Measurements from ENCODE around the gene RALGAPB. TPM values are rescaled to one million over a fixed set of nuclear protein-coding genes. Genes with fewer than 3 reads are reported as not detected.

Gene RALGAPB
- total and polyA plus RNA-seq, 2 of the 13 experiments (the other 11 are each of a cell fraction or from before 2014, with no cell fraction given) = 17.6 to 30.6 TPM

DNA sequence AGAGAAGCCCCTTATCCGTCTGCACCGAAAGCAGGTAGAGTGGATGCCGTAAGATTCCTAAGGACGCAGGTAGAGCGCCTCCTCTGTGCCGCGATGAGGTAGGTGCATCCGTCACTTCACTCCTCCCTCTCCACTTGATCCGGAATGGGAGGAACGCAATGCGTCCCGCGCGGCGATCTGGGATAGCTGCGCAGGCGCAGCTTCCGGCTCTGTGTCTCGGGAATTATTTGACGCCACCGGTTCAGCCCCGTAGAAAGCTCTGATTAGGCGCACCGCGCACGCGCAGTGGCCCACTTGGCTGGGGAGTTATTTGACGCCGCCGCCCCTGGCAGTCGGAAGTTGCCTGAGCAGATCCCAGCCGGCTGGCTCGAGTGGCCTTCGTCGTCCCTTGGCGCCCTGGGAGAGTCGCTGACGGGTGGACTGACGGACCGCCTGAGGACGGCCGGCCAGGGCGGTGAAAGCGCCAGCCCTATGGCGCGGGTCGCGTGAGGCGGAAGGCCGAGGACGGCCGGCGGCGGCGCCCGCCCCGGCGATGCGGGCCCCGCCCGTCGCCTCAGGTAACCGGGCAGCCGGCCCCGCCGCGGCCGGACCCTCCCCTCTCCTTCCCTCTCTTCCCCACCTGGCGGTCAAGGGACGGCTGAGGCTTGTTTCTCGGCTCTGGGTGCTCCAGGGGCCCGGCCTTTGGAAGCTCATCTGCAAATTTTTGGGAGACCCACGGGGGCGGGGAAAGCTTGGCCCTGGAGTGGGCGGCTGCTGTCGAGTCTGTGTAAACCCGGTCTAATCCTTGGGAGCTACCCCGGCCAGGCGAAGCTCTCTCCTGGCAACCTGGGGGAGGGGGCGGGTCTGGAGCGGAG lies at the start of gene RALGAPB (continued):
- TF ChIP-seq, protein P1, sequence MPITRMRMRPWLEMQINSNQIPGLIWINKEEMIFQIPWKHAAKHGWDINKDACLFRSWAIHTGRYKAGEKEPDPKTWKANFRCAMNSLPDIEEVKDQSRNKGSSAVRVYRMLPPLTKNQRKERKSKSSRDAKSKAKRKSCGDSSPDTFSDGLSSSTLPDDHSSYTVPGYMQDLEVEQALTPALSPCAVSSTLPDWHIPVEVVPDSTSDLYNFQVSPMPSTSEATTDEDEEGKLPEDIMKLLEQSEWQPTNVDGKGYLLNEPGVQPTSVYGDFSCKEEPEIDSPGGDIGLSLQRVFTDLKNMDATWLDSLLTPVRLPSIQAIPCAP (CRISPR knock-in tag; IDR thresholded peaks at IDR 0.05; ENCODE audit: low read depth) = no peak
- TF ChIP-seq, protein P2, sequence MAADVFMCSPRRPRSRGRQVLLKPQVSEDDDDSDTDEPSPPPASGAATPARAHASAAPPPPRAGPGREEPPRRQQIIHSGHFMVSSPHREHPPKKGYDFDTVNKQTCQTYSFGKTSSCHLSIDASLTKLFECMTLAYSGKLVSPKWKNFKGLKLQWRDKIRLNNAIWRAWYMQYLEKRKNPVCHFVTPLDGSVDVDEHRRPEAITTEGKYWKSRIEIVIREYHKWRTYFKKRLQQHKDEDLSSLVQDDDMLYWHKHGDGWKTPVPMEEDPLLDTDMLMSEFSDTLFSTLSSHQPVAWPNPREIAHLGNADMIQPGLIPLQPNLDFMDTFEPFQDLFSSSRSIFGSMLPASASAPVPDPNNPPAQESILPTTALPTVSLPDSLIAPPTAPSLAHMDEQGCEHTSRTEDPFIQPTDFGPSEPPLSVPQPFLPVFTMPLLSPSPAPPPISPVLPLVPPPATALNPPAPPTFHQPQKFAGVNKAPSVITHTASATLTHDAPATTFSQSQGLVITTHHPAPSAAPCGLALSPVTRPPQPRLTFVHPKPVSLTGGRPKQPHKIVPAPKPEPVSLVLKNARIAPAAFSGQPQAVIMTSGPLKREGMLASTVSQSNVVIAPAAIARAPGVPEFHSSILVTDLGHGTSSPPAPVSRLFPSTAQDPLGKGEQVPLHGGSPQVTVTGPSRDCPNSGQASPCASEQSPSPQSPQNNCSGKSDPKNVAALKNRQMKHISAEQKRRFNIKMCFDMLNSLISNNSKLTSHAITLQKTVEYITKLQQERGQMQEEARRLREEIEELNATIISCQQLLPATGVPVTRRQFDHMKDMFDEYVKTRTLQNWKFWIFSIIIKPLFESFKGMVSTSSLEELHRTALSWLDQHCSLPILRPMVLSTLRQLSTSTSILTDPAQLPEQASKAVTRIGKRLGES (CRISPR knock-in tag; IDR thresholded peaks at IDR 0.05; ENCODE audit: borderline replicate concordance) = 0 out of 2 replicates have a peak, but pooled peaks have one; percentile 34
- TF ChIP-seq RXRB (CRISPR knock-in tag; IDR thresholded peaks at IDR 0.05; ENCODE audit: borderline replicate concordance) (peak; percentile 73), NFKB2 (CRISPR knock-in tag; IDR thresholded peaks at IDR 0.05; ENCODE audit: borderline replicate concordance) (peak; percentile 95; the same call in 1 of the 2 replicates), RBAK (CRISPR knock-in tag; IDR thresholded peaks at IDR 0.05) (no peak), ZNF773 (CRISPR knock-in tag; IDR thresholded peaks at IDR 0.05; ENCODE audit: borderline replicate concordance) (0 out of 2 replicates have a peak, but pooled peaks have one; percentile 32), DNMT1 (CRISPR knock-in tag; IDR thresholded peaks at IDR 0.05) (no peak), ATRX (CRISPR knock-in tag; IDR thresholded peaks at IDR 0.05; ENCODE audit: borderline replicate concordance) (no peak), REL (CRISPR knock-in tag; conservative IDR thresholded peaks at IDR 0.05) (no peak; the same call in 1 of the 2 replicates), GATAD2A (CRISPR knock-in tag; IDR thresholded peaks at IDR 0.05) (peak; percentile 73), SIN3A (IDR thresholded peaks at IDR 0.05; ENCODE audit: borderline replicate concordance, low read depth, low read length) (peak; percentile 42; the same call in 1 of the 2 replicates), AHR (CRISPR knock-in tag; IDR thresholded peaks at IDR 0.05) (peak; percentile 55), ZSCAN29 (CRISPR knock-in tag; conservative IDR thresholded peaks at IDR 0.05) (no peak; the same call in 1 of the 2 replicates), PCBP1 (IDR thresholded peaks at IDR 0.05; ENCODE audit: borderline replicate concordance, low read depth, low read length) (0 out of 2 replicates have a peak, but pooled peaks have one; percentile 19), ZBTB7A (CRISPR knock-in tag; IDR thresholded peaks at IDR 0.05) (no peak)
- TF ChIP-seq, protein P3, sequence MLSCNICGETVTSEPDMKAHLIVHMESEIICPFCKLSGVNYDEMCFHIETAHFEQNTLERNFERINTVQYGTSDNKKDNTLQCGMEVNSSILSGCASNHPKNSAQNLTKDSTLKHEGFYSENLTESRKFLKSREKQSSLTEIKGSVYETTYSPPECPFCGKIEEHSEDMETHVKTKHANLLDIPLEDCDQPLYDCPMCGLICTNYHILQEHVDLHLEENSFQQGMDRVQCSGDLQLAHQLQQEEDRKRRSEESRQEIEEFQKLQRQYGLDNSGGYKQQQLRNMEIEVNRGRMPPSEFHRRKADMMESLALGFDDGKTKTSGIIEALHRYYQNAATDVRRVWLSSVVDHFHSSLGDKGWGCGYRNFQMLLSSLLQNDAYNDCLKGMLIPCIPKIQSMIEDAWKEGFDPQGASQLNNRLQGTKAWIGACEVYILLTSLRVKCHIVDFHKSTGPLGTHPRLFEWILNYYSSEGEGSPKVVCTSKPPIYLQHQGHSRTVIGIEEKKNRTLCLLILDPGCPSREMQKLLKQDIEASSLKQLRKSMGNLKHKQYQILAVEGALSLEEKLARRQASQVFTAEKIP (CRISPR knock-in tag; IDR thresholded peaks at IDR 0.05; ENCODE audit: borderline replicate concordance) = no peak
- TF ChIP-seq, protein P4, sequence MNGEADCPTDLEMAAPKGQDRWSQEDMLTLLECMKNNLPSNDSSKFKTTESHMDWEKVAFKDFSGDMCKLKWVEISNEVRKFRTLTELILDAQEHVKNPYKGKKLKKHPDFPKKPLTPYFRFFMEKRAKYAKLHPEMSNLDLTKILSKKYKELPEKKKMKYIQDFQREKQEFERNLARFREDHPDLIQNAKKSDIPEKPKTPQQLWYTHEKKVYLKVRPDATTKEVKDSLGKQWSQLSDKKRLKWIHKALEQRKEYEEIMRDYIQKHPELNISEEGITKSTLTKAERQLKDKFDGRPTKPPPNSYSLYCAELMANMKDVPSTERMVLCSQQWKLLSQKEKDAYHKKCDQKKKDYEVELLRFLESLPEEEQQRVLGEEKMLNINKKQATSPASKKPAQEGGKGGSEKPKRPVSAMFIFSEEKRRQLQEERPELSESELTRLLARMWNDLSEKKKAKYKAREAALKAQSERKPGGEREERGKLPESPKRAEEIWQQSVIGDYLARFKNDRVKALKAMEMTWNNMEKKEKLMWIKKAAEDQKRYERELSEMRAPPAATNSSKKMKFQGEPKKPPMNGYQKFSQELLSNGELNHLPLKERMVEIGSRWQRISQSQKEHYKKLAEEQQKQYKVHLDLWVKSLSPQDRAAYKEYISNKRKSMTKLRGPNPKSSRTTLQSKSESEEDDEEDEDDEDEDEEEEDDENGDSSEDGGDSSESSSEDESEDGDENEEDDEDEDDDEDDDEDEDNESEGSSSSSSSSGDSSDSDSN (CRISPR knock-in tag; IDR thresholded peaks at IDR 0.05) = peak; percentile 85
- TF ChIP-seq, protein P5, sequence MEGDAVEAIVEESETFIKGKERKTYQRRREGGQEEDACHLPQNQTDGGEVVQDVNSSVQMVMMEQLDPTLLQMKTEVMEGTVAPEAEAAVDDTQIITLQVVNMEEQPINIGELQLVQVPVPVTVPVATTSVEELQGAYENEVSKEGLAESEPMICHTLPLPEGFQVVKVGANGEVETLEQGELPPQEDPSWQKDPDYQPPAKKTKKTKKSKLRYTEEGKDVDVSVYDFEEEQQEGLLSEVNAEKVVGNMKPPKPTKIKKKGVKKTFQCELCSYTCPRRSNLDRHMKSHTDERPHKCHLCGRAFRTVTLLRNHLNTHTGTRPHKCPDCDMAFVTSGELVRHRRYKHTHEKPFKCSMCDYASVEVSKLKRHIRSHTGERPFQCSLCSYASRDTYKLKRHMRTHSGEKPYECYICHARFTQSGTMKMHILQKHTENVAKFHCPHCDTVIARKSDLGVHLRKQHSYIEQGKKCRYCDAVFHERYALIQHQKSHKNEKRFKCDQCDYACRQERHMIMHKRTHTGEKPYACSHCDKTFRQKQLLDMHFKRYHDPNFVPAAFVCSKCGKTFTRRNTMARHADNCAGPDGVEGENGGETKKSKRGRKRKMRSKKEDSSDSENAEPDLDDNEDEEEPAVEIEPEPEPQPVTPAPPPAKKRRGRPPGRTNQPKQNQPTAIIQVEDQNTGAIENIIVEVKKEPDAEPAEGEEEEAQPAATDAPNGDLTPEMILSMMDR (CRISPR knock-in tag; IDR thresholded peaks at IDR 0.05) = peak; percentile 96
